Measurements from ENCODE around the gene TMEM63A. TPM values are rescaled to one million over a fixed set of nuclear protein-coding genes. Genes with fewer than 3 reads are reported as not detected.

TMEM63A gene
- polyA plus RNA-seq, 1 of the 3 experiments (the other 2 are of a cell fraction) = 13.5 TPM

DNA sequence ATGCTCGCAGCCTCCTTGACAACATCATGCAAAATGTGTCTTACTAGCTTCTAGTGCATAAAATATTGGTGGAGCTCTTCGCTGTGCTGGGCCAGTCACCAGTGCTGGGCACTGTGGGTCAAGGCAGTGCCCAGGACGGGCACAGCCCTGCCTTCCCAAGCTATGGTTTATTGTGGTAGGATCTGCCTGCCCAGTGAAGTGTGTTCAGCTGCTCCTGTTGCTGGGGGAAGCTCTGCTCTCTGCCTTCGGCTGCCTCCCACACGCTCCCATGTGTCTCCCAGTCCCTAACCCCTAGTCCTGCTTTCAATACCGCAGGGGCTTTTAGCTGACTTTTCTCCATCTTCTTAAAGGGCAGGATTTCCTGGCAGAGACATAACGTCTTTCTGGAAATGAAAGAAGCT is 56.6 kb downstream of the TMEM63A start:
- peaks cover 5 to 7% of the 10 kb centered on the region in 2 experiments for H3K36me3 ChIP-seq (replicated peaks in 1 of 2; ENCODE audit: control insufficient read depth in 1 of 2, insufficient read depth in 2 of 2, low read length in 1 of 2)
- no peak overlapping the region for H2AFZ ChIP-seq (ENCODE audit: low read depth)
- H4K20me1 ChIP-seq (ENCODE audit: insufficient read depth) = no peaks in the 10 kb centered on the region
- peaks cover 0 to 8% of the 10 kb centered on the region in 2 experiments; a peak in 1 of 4 replicates for H3K4me1 ChIP-seq (ENCODE audit: control insufficient read depth in 1 of 2, insufficient read depth in 2 of 2, low read depth in 1 of 2, low read length in 1 of 2)
- H3K9me3 ChIP-seq = no peaks in the 10 kb centered on the region
- H3F3A ChIP-seq (replicated peaks; ENCODE audit: insufficient read depth) = no peaks in the 10 kb centered on the region
- no peak overlapping the region for H3K9ac ChIP-seq
- no peak for DNase-seq
- H3K4me2 ChIP-seq = no peak overlapping the region
- H3K9me2 ChIP-seq = no peaks in the 10 kb centered on the region
- ChIA-PET CTCF (interaction anchor here (0.9 to 2.1 kb wide), 4 partner anchors 13 to 351 kb away, joined by 3 to 6 read pairs (median 4); partner anchors contain the start of gene SRP9), POLR2A (no interaction called here)
- no peak overlapping the region for H3K27ac ChIP-seq (ENCODE audit: low read depth in 2 of 2, low read length in 1 of 2)
- TF ChIP-seq EZH2phosphoT487 (IDR thresholded peaks at IDR 0.05; ENCODE audit: borderline replicate concordance, low read depth) (no peak), RAD21 (IDR thresholded peaks at IDR 0.05; ENCODE audit: low read length) (no peak), JUND (IDR thresholded peaks at IDR 0.05) (no peak), FOXM1 (IDR thresholded peaks at IDR 0.05; ENCODE audit: low read depth) (no peak), NFIC (IDR thresholded peaks at IDR 0.05; ENCODE audit: borderline replicate concordance) (no peak), RXRA (IDR thresholded peaks at IDR 0.05; ENCODE audit: borderline replicate concordance, low read depth) (no peak), RFX5 (IDR thresholded peaks at IDR 0.05; ENCODE audit: low read length) (no peak)
- TF ChIP-seq, protein P1, sequence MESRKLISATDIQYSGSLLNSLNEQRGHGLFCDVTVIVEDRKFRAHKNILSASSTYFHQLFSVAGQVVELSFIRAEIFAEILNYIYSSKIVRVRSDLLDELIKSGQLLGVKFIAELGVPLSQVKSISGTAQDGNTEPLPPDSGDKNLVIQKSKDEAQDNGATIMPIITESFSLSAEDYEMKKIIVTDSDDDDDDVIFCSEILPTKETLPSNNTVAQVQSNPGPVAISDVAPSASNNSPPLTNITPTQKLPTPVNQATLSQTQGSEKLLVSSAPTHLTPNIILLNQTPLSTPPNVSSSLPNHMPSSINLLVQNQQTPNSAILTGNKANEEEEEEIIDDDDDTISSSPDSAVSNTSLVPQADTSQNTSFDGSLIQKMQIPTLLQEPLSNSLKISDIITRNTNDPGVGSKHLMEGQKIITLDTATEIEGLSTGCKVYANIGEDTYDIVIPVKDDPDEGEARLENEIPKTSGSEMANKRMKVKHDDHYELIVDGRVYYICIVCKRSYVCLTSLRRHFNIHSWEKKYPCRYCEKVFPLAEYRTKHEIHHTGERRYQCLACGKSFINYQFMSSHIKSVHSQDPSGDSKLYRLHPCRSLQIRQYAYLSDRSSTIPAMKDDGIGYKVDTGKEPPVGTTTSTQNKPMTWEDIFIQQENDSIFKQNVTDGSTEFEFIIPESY (IDR thresholded peaks at IDR 0.05; ENCODE audit: borderline replicate concordance, low read depth) = no peak
- TF ChIP-seq, protein P2, sequence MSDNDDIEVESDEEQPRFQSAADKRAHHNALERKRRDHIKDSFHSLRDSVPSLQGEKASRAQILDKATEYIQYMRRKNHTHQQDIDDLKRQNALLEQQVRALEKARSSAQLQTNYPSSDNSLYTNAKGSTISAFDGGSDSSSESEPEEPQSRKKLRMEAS (IDR thresholded peaks at IDR 0.05; ENCODE audit: low read depth) = no peak
- TF ChIP-seq, protein P3, sequence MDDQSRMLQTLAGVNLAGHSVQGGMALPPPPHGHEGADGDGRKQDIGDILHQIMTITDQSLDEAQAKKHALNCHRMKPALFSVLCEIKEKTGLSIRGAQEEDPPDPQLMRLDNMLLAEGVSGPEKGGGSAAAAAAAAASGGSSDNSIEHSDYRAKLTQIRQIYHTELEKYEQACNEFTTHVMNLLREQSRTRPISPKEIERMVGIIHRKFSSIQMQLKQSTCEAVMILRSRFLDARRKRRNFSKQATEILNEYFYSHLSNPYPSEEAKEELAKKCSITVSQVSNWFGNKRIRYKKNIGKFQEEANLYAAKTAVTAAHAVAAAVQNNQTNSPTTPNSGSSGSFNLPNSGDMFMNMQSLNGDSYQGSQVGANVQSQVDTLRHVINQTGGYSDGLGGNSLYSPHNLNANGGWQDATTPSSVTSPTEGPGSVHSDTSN (IDR thresholded peaks at IDR 0.05) = no peak
- H3K4me3 ChIP-seq (ENCODE audit: low read depth in 2 of 2, low read length in 1 of 2) = no peak overlapping the region
- no peaks in the 10 kb centered on the region for H3K27me3 ChIP-seq (ENCODE audit: insufficient read depth)
- WGBS (ENCODE audit: low lambda C conversion rate) = 93% methylated on average over 7 of the region's 7 CpGs
- H3K79me2 ChIP-seq (ENCODE audit: insufficient read depth) = no peaks in the 10 kb centered on the region

DNA sequence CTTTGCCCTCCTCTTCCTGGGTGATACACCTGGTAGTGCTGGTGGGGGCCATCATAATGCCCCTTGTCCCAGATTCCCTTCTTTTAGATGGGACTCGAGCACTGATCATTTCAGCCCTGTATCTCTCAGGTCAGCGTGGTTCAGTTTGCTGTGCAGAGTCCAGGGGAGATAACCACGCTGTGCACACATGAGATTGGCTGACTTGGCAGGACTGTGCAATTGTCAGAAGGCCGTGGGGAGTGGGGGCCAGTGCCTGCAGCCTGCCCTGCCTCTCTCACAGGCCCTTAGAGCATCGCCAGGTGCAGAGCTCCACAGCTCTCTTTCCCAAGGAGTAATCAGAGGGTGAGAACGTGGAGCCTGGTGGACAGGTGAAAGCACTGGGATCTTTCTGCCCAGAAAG is 57.1 kb downstream of the TMEM63A start:
- WGBS (ENCODE audit: low lambda C conversion rate) = 98% methylated on average over 4 of the region's 6 CpGs
- no peak for DNase-seq
- Histone ChIP-seq H3F3A (replicated peaks; ENCODE audit: insufficient read depth) (peaks cover 3% of the 10 kb centered on the region), H4K20me1 (ENCODE audit: insufficient read depth) (no peaks in the 10 kb centered on the region), H3K4me1 (ENCODE audit: control insufficient read depth in 1 of 2, insufficient read depth in 2 of 2, low read depth in 1 of 2, low read length in 1 of 2) (peaks cover 0 to 8% of the 10 kb centered on the region in 2 experiments; a peak in 1 of 4 replicates), H3K9me2 (no peaks in the 10 kb centered on the region), H3K9ac (no peak overlapping the region), H3K9me3 (no peaks in the 10 kb centered on the region), H3K27ac (ENCODE audit: low read depth in 2 of 2, low read length in 1 of 2) (no peak overlapping the region), H3K27me3 (ENCODE audit: insufficient read depth) (no peaks in the 10 kb centered on the region), H3K4me3 (ENCODE audit: low read depth in 2 of 2, low read length in 1 of 2) (no peak overlapping the region), H3K79me2 (ENCODE audit: insufficient read depth) (no peaks in the 10 kb centered on the region), H3K36me3 (replicated peaks in 1 of 2; ENCODE audit: control insufficient read depth in 1 of 2, insufficient read depth in 2 of 2, low read length in 1 of 2) (peaks cover 5 to 11% of the 10 kb centered on the region in 2 experiments), H2AFZ (ENCODE audit: low read depth) (no peak overlapping the region), H3K4me2 (no peak overlapping the region)
- CTCF ChIA-PET = interaction anchor here (0.9 to 2.1 kb wide), 3 partner anchors 13 to 350 kb away, joined by 3 to 6 read pairs (median 4); no protein-coding TSS in a partner anchor
- TF ChIP-seq FOSL2 (IDR thresholded peaks at IDR 0.05; ENCODE audit: borderline replicate concordance, low read depth) (no peak), RXRA (IDR thresholded peaks at IDR 0.05; ENCODE audit: borderline replicate concordance, low read depth) (no peak), SIN3A (IDR thresholded peaks at IDR 0.05; ENCODE audit: borderline replicate concordance, low read depth, low read length) (no peak)
- POLR2A ChIA-PET = no interaction called here

Measured in SK-N-SH (cell line).